ENCODE results near the gene SPRR3.
"Not testable (repeated sequence)": the region's sequence is repeated elsewhere in the genome, so short reads cannot be mapped to it uniquely, and the experiment has no call there.

The SPRR3 gene

DNA sequence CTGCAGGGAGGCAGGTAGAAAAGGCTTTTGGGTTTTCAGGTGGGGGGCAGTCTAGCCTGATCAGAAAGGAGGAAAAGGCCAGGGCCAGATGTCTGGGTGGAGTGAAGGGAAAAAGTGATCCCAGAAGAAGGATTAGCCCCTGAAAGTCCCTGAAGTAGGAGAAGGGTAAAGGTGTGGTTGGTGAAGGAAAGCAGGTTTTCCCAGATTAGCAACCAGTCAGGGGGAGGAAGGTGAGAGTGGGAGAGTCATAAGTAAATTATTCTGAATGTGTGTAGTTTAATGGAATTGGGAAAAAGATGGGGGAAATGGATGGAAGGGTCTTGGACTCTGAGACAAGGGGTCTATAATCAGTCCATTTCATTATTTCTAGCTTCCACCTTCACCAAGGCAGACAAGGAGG is 18.3 kb upstream of the SPRR3 start:
- no peak overlapping the region for H3K27ac ChIP-seq (ENCODE audit: low read depth, low read length)
- H3K27me3 ChIP-seq (ENCODE audit: insufficient read depth, low read length) = no peaks in the 10 kb centered on the region

GRCh38 chr1:152983743-152984142 is 17.8 kb upstream of the SPRR3 start, which contains the start of gene SPRR1A:
SPRR1A (plus strand) TSS chr1:152984081; CDS start chr1:152985231, 1,150 bp downstream.
- Histone ChIP-seq H3K27ac (ENCODE audit: low read depth, low read length) (no peak within 1 kb of the TSS), H3K4me3 (ENCODE audit: low read depth, low read length) (no peak within 1 kb of the TSS), H3K79me2 (ENCODE audit: control insufficient read depth, insufficient read depth, low read length, unreplicated experiment) (no peaks in the 10 kb centered on the region), H3K27me3 (ENCODE audit: insufficient read depth, low read length) (no peaks in the 10 kb centered on the region), H2AFZ (ENCODE audit: low read length, unreplicated experiment) (no peak within 1 kb of the TSS), H3K36me3 (ENCODE audit: insufficient read depth, low read length) (no peaks in the 10 kb centered on the region), H3K4me1 (ENCODE audit: control insufficient read depth, insufficient read depth, low read length, unreplicated experiment) (no peaks in the 10 kb centered on the region)

More for the DNA sequence above, 18.3 kb upstream of the SPRR3 start:
- Histone ChIP-seq H3K4me1 (ENCODE audit: control insufficient read depth, insufficient read depth, low read length, unreplicated experiment) (no peaks in the 10 kb centered on the region), H3K36me3 (ENCODE audit: insufficient read depth, low read length) (no peaks in the 10 kb centered on the region), H3K4me3 (ENCODE audit: low read depth, low read length) (no peak overlapping the region), H2AFZ (ENCODE audit: low read length, unreplicated experiment) (no peak overlapping the region), H3K79me2 (ENCODE audit: control insufficient read depth, insufficient read depth, low read length, unreplicated experiment) (no peaks in the 10 kb centered on the region)

GRCh38 chr1:152986578-152986977 is 15.0 kb upstream of the SPRR3 start:
- Histone ChIP-seq H2AFZ (ENCODE audit: low read length, unreplicated experiment) (no peak overlapping the region), H3K4me3 (ENCODE audit: low read depth, low read length) (no peak overlapping the region), H3K27me3 (ENCODE audit: insufficient read depth, low read length) (no peaks in the 10 kb centered on the region), H3K79me2 (ENCODE audit: control insufficient read depth, insufficient read depth, low read length, unreplicated experiment) (no peaks in the 10 kb centered on the region), H3K4me1 (ENCODE audit: control insufficient read depth, insufficient read depth, low read length, unreplicated experiment) (no peaks in the 10 kb centered on the region), H3K36me3 (ENCODE audit: insufficient read depth, low read length) (no peaks in the 10 kb centered on the region), H3K27ac (ENCODE audit: low read depth, low read length) (no peak overlapping the region)

- Histone ChIP-seq H3K4me3 (ENCODE audit: low read depth, low read length) (no peak overlapping the region), H3K36me3 (ENCODE audit: insufficient read depth, low read length) (no peaks in the 10 kb centered on the region), H2AFZ (ENCODE audit: low read length, unreplicated experiment) (no peak overlapping the region), H3K27me3 (ENCODE audit: insufficient read depth, low read length) (no peaks in the 10 kb centered on the region; the same call in 1 of the 2 replicates), H3K79me2 (ENCODE audit: control insufficient read depth, insufficient read depth, low read length, unreplicated experiment) (no peaks in the 10 kb centered on the region), H3K4me1 (ENCODE audit: control insufficient read depth, insufficient read depth, low read length, unreplicated experiment) (no peaks in the 10 kb centered on the region), H3K27ac (ENCODE audit: low read depth, low read length) (no peak overlapping the region)
Observed at GRCh38 chr1:152993186-152993585, 8.4 kb upstream of the SPRR3 start.

- no peaks in the 10 kb centered on the region; the same call in 1 of the 2 replicates for H3K27me3 ChIP-seq (ENCODE audit: insufficient read depth, low read length)
- no peaks in the 10 kb centered on the region for H3K36me3 ChIP-seq (ENCODE audit: insufficient read depth, low read length)
- no peak overlapping the region for H3K4me3 ChIP-seq (ENCODE audit: low read depth, low read length)
- no peaks in the 10 kb centered on the region for H3K4me1 ChIP-seq (ENCODE audit: control insufficient read depth, insufficient read depth, low read length, unreplicated experiment)
- no peaks in the 10 kb centered on the region for H3K79me2 ChIP-seq (ENCODE audit: control insufficient read depth, insufficient read depth, low read length, unreplicated experiment)
- no peak overlapping the region for H3K27ac ChIP-seq (ENCODE audit: low read depth, low read length)
- no peak overlapping the region for H2AFZ ChIP-seq (ENCODE audit: low read length, unreplicated experiment)
Observed at GRCh38 chr1:152995842-152996241, 5.7 kb upstream of the SPRR3 start.

DNA sequence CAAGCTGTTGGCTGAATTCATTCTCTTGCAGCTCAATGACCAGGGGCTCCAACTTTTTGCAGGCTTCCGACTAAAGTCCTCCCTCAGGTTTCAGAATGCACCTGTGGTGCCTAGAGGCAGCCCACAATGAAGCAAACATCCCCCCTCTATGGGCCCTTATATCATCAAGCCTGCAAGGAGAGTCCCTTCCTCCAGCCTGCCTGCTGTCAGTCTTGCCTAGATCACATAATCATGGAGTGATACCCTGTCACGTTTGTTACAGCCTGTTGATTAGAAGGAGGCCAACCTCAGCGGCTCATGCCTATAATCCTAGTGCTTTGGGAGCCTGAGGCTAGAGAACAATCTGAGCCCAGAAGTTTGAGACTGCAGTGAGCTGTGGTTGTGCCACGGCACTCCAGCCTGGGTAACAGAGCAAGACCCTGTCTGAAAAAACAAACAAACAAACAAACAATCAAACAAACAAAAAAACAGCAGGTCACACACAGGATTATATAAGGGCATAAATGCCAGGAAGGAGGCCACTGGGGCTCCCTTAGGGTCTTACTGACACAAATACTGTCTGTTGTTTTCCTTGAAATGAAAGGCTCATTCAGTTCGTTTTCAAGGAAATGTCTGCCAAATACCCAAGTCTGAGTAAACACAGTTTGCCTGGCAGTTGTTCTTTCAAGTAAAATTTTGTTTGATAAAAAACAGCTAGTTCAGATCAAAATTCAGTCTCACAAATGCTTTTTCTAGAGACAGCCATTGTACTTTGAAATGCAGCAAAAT is 4.7 kb upstream of the SPRR3 start:
- Histone ChIP-seq H3K36me3 (ENCODE audit: insufficient read depth, low read length) (no peaks in the 10 kb centered on the region), H3K79me2 (ENCODE audit: control insufficient read depth, insufficient read depth, low read length, unreplicated experiment) (no peaks in the 10 kb centered on the region), H3K4me1 (ENCODE audit: control insufficient read depth, insufficient read depth, low read length, unreplicated experiment) (no peaks in the 10 kb centered on the region), H3K27me3 (ENCODE audit: insufficient read depth, low read length) (no peaks in the 10 kb centered on the region; the same call in 1 of the 2 replicates), H3K4me3 (ENCODE audit: low read depth, low read length) (no peak overlapping the region), H2AFZ (ENCODE audit: low read length, unreplicated experiment) (no peak overlapping the region), H3K27ac (ENCODE audit: low read depth, low read length) (no peak overlapping the region)

- H2AFZ ChIP-seq (ENCODE audit: low read length, unreplicated experiment) = no peak overlapping the region
- H3K27ac ChIP-seq (ENCODE audit: low read depth, low read length) = no peak overlapping the region
- no peaks in the 10 kb centered on the region for H3K36me3 ChIP-seq (ENCODE audit: insufficient read depth, low read length)
- no peaks in the 10 kb centered on the region for H3K4me1 ChIP-seq (ENCODE audit: control insufficient read depth, insufficient read depth, low read length, unreplicated experiment)
- H3K4me3 ChIP-seq (ENCODE audit: low read depth, low read length) = no peak overlapping the region
- no peaks in the 10 kb centered on the region; the same call in 1 of the 2 replicates for H3K27me3 ChIP-seq (ENCODE audit: insufficient read depth, low read length)
- H3K79me2 ChIP-seq (ENCODE audit: control insufficient read depth, insufficient read depth, low read length, unreplicated experiment) = no peaks in the 10 kb centered on the region
Observed at GRCh38 chr1:152997901-152998300, 3.6 kb upstream of the SPRR3 start.

- Histone ChIP-seq H3K4me3 (ENCODE audit: low read depth, low read length) (no peak overlapping the region), H3K27ac (ENCODE audit: low read depth, low read length) (no peak overlapping the region), H3K27me3 (ENCODE audit: insufficient read depth, low read length) (no peaks in the 10 kb centered on the region), H2AFZ (ENCODE audit: low read length, unreplicated experiment) (no peak overlapping the region), H3K79me2 (ENCODE audit: control insufficient read depth, insufficient read depth, low read length, unreplicated experiment) (no peaks in the 10 kb centered on the region), H3K4me1 (ENCODE audit: control insufficient read depth, insufficient read depth, low read length, unreplicated experiment) (no peaks in the 10 kb centered on the region), H3K36me3 (ENCODE audit: insufficient read depth, low read length) (no peaks in the 10 kb centered on the region)
Observed at GRCh38 chr1:152998476-152998875, 3.1 kb upstream of the SPRR3 start.

GRCh38 chr1:152999818-153000217 is 1.7 kb upstream of the SPRR3 start:
- Histone ChIP-seq H3K4me3 (ENCODE audit: low read depth, low read length) (no peak overlapping the region), H3K27me3 (ENCODE audit: insufficient read depth, low read length) (no peaks in the 10 kb centered on the region), H3K27ac (ENCODE audit: low read depth, low read length) (no peak overlapping the region), H3K79me2 (ENCODE audit: control insufficient read depth, insufficient read depth, low read length, unreplicated experiment) (no peaks in the 10 kb centered on the region), H3K4me1 (ENCODE audit: control insufficient read depth, insufficient read depth, low read length, unreplicated experiment) (no peaks in the 10 kb centered on the region), H2AFZ (ENCODE audit: low read length, unreplicated experiment) (no peak overlapping the region), H3K36me3 (ENCODE audit: insufficient read depth, low read length) (no peaks in the 10 kb centered on the region)

GRCh38 chr1:153000294-153000693 is 1.3 kb upstream of the SPRR3 start:
- Histone ChIP-seq H3K79me2 (ENCODE audit: control insufficient read depth, insufficient read depth, low read length, unreplicated experiment) (no peaks in the 10 kb centered on the region), H2AFZ (ENCODE audit: low read length, unreplicated experiment) (no peak overlapping the region), H3K27ac (ENCODE audit: low read depth, low read length) (no peak overlapping the region), H3K27me3 (ENCODE audit: insufficient read depth, low read length) (no peaks in the 10 kb centered on the region), H3K36me3 (ENCODE audit: insufficient read depth, low read length) (no peaks in the 10 kb centered on the region), H3K4me3 (ENCODE audit: low read depth, low read length) (no peak overlapping the region), H3K4me1 (ENCODE audit: control insufficient read depth, insufficient read depth, low read length, unreplicated experiment) (no peaks in the 10 kb centered on the region)

DNA sequence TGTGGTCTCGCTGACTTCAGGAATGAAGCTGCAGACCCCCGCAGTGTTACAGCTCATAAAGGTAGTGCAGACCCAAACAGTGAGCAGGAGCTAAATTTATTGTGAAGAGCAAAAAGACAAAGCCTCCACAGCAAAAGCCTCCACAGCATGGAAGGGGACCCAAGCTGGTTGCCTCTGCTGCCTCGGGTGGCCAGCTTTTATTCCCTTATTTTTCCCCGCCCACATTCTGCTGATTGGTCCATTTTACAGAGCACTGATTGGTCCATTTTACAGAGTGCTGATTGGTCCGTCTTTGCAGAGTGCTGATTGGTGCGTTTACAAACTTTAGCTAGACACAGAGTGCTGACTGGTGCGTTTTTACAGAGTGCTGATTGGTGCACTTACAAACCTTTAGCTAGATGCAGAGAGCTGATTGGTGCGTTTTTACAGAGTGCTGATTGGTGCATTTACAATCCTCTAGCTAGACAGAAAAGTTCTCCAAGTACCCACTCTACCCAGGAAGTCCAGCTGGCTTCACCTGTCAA is 9.7 kb downstream of the SPRR3 start:
- H3K36me3 ChIP-seq (ENCODE audit: insufficient read depth, low read length); H3K79me2 ChIP-seq (ENCODE audit: control insufficient read depth, insufficient read depth, low read length, unreplicated experiment); H3K4me3 ChIP-seq (ENCODE audit: low read depth, low read length): not testable (repeated sequence)

More for the DNA sequence above, 9.7 kb downstream of the SPRR3 start:
- not testable (repeated sequence) for H3K4me1 ChIP-seq (ENCODE audit: control insufficient read depth, insufficient read depth, low read length, unreplicated experiment); H3K27ac ChIP-seq (ENCODE audit: low read depth, low read length); H2AFZ ChIP-seq (ENCODE audit: low read length, unreplicated experiment); H3K27me3 ChIP-seq (ENCODE audit: insufficient read depth, low read length)

Data from ACC112 (cell line).